NCI-H2171 (cell line): ENCODE measurements around the gene GAS6.
A peak's percentile ranks its signal among the peaks of the same experiment; 100 is the strongest.
"Not testable (repeated sequence)": the region's sequence is repeated elsewhere in the genome, so short reads cannot be mapped to it uniquely, and the experiment has no call there.

Source experiments
- DNase-seq: peaks from one replicate; lab custom pipeline; 2025; lab: John Stamatoyannopoulos, UW

GAS6 gene

GRCh38 chr13:113867913-113868312 lies 4.0 kb upstream of the GAS6 start:
- DNase-seq = not testable (repeated sequence)

- DNase-seq = no peak
Measured at GRCh38 chr13:113865427-113865826, 1.6 kb upstream of the GAS6 start.

GRCh38 chr13:113864273-113864890 lies 506 bp upstream of the GAS6 start:
- no peak for DNase-seq

- DNase-seq = peak; percentile 60
Measured at GRCh38 chr13:113862931-113863523, 849 bp downstream of the GAS6 start.

GRCh38 chr13:113862191-113862930 lies 1.5 kb downstream of the GAS6 start:
- no peak for DNase-seq

GRCh38 chr13:113861433-113862030 lies 2.3 kb downstream of the GAS6 start:
- DNase-seq = no peak

- DNase-seq = no peak
Measured at GRCh38 chr13:113860665-113861432, 3.0 kb downstream of the GAS6 start.

GRCh38 chr13:113860051-113860664 lies 3.7 kb downstream of the GAS6 start:
- DNase-seq = no peak

- DNase-seq = no peak
Measured at GRCh38 chr13:113859311-113860050, 4.4 kb downstream of the GAS6 start.

GRCh38 chr13:113857531-113858195 lies 6.2 kb downstream of the GAS6 start:
- DNase-seq = no peak

- no peak for DNase-seq
Measured at GRCh38 chr13:113856716-113857065, 7.2 kb downstream of the GAS6 start.

- DNase-seq = no peak
Measured at GRCh38 chr13:113855931-113856715, 7.8 kb downstream of the GAS6 start.

- no peak for DNase-seq
Measured at GRCh38 chr13:113855012-113855921, 8.6 kb downstream of the GAS6 start.

GRCh38 chr13:113854238-113855011 lies 9.5 kb downstream of the GAS6 start:
- no peak for DNase-seq

GRCh38 chr13:113853518-113854237 lies 10.2 kb downstream of the GAS6 start:
- DNase-seq = no peak

- no peak for DNase-seq
Measured at GRCh38 chr13:113852536-113853517, 11.0 kb downstream of the GAS6 start.
